IMR-90 (cell line): ENCODE measurements around the gene TNFRSF25. TPM values are rescaled to one million over a fixed set of nuclear protein-coding genes. Genes with fewer than 3 reads are reported as not detected.

Experiments used
- ATAC-seq: fragments of 200-7000 bp; cut with Tn5 transposase; 2 replicates; pipeline ENCODE4 v1.9.1; 2020; ENCODE audit warnings: low read depth, mild to moderate bottlenecking, moderate library complexity
- BruUV-seq: library from RNA; stranded (reverse); fragments of 400-500 nt; replicated peaks from 2 replicates; lab custom pipeline; 2021; lab: Mats Ljungman, UMichigan
- CTCF ChIA-PET: fragments of 300-600 bp; formaldehyde crosslinking; extraction: SDS; loops from one replicate; lab custom pipeline; 2021; ENCODE audit warnings: antibody characterized with exemption; lab: Yijun Ruan, JAX
- POLR2A ChIA-PET: fragments of 300-600 bp; sonication (Branson Sonifier 250); formaldehyde crosslinking; loops from one replicate; lab custom pipeline; 2022; ENCODE audit warnings: antibody characterized with exemption; ENCODE audit not compliant: unreplicated experiment; lab: Charles Lee
- DNase-seq: peaks from one replicate; pipeline ENCODE4 v3.0.0; 2013
- H2AFZ ChIP-seq: replicated peaks from 2 replicates; pipeline ENCODE3; 2013; ENCODE audit warnings: low read length, mild to moderate bottlenecking; ENCODE audit not compliant: poor library complexity
- H2AK5ac ChIP-seq: 2 replicates; pipeline ENCODE4 v1.6.1; 2013; ENCODE audit warnings: low read depth, low read length, inconsistent platforms
- H2AK9ac ChIP-seq: replicated peaks from 2 replicates; pipeline ENCODE3; 2013; ENCODE audit warnings: mild to moderate bottlenecking, low read depth, low read length, moderate library complexity; ENCODE audit not compliant: poor library complexity
- H2BK120ac ChIP-seq: 2 replicates; pipeline ENCODE4 v1.6.1; 2013; ENCODE audit warnings: low read depth, low read length, inconsistent platforms
- H2BK15ac ChIP-seq: 3 replicates; pipeline ENCODE4 v1.6.1; 2013; ENCODE audit warnings: low read depth, low read length, inconsistent platforms
- H2BK20ac ChIP-seq: 2 replicates; pipeline ENCODE4 v1.6.1; 2013; ENCODE audit warnings: low read depth, mild to moderate bottlenecking, inconsistent platforms, low read length, moderate library complexity
- H2BK5ac ChIP-seq: 2 replicates; pipeline ENCODE4 v1.6.1; 2013; ENCODE audit warnings: mild to moderate bottlenecking, low read depth, low read length, inconsistent platforms; ENCODE audit not compliant: poor library complexity, severe bottlenecking
- H3K14ac ChIP-seq: replicated peaks from 2 replicates; pipeline ENCODE4 v1.6.1; 2013; ENCODE audit warnings: low read depth, low read length, inconsistent platforms
- H3K18ac ChIP-seq: 2 replicates; pipeline ENCODE4 v1.6.1; 2013; ENCODE audit warnings: low read depth, low read length, control low read depth
- H3K23ac ChIP-seq: 2 replicates; pipeline ENCODE4 v1.6.1; 2013; ENCODE audit warnings: low read depth, low read length, inconsistent platforms
- H3K27ac ChIP-seq: 2 replicates; pipeline ENCODE4 v1.5.1; 2013; ENCODE audit warnings: mild to moderate bottlenecking, control low read depth, low read length; ENCODE audit not compliant: insufficient read depth
- H3K27me3 ChIP-seq: 2 replicates; pipeline ENCODE4 v1.6.1; 2013; ENCODE audit warnings: low read length; ENCODE audit not compliant: control insufficient read depth, insufficient read depth
- H3K36me3 ChIP-seq: 2 replicates; pipeline ENCODE4 v1.6.1; 2013; ENCODE audit warnings: low read length, mixed read lengths; ENCODE audit not compliant: control insufficient read depth, insufficient read depth
- H3K4ac ChIP-seq: 2 replicates; pipeline ENCODE4 v1.6.1; 2013; ENCODE audit warnings: low read depth, low read length, inconsistent platforms
- H3K4me1 ChIP-seq: 2 replicates; pipeline ENCODE4 v1.6.1; 2013; ENCODE audit warnings: low read length, mixed read lengths; ENCODE audit not compliant: control insufficient read depth, insufficient read depth
- H3K4me2 ChIP-seq: 2 replicates; pipeline ENCODE4 v1.6.1; 2013; ENCODE audit warnings: low read depth, mild to moderate bottlenecking, control low read depth, low read length, moderate library complexity
- H3K4me3 ChIP-seq: 2 replicates; pipeline ENCODE4 v1.5.1; 2013; ENCODE audit warnings: low read depth, mild to moderate bottlenecking, control low read depth, low read length, moderate library complexity; ENCODE audit not compliant: insufficient read depth
- H3K56ac ChIP-seq: 2 replicates; pipeline ENCODE4 v1.6.1; 2013; ENCODE audit warnings: low read length, inconsistent platforms; ENCODE audit not compliant: insufficient read depth; ENCODE audit errors: extremely low read depth
- H3K79me1 ChIP-seq, 2 experiments: 2 replicates each; pipeline ENCODE4 v1.6.1; 2013; ENCODE audit warnings: low read length in 2 of 2, inconsistent platforms in 1 of 2, low read depth in 1 of 2
- H3K9ac ChIP-seq: 2 replicates; pipeline ENCODE4 v1.6.1; 2013; ENCODE audit warnings: low read depth, low read length, control low read depth
- H3K9me1 ChIP-seq: 2 replicates; pipeline ENCODE4 v1.6.1; 2013; ENCODE audit warnings: low read length, inconsistent platforms; ENCODE audit not compliant: insufficient read depth
- H3K9me3 ChIP-seq: 2 replicates; pipeline ENCODE4 v1.6.1; 2013; ENCODE audit warnings: low read length; ENCODE audit not compliant: control insufficient read depth, insufficient read depth
- H4K20me1 ChIP-seq: 2 replicates; pipeline ENCODE4 v1.6.1; 2013; ENCODE audit warnings: low read length, inconsistent platforms; ENCODE audit not compliant: insufficient read depth
- H4K5ac ChIP-seq: 2 replicates; pipeline ENCODE4 v1.6.1; 2013; ENCODE audit warnings: mild to moderate bottlenecking, low read depth, low read length, control low read depth
- H4K8ac ChIP-seq, 2 experiments: 2 replicates each; pipeline ENCODE4 v1.6.1; 2013; ENCODE audit warnings: low read depth in 2 of 2, low read length in 2 of 2, control low read depth in 1 of 2, inconsistent platforms in 1 of 2
- H4K91ac ChIP-seq: 2 replicates; pipeline ENCODE4 v1.6.1; 2013; ENCODE audit warnings: low read depth, low read length, inconsistent platforms; ENCODE audit not compliant: insufficient read depth
- CHD1 ChIP-seq: IDR thresholded peaks from 2 replicates; pipeline ENCODE4 v1.6.1; 2012; ENCODE audit warnings: low read depth, low read length, improper control_type of control experiment
- CTCF ChIP-seq: conservative IDR thresholded peaks from 2 replicates; pipeline ENCODE4 v1.5.1; 2012; ENCODE audit warnings: mild to moderate bottlenecking, low read depth, low read length, improper control_type of control experiment
- RCOR1 ChIP-seq: IDR thresholded peaks from 2 replicates; pipeline ENCODE4 v1.6.1; 2012; ENCODE audit warnings: mild to moderate bottlenecking, low read length, improper control_type of control experiment; ENCODE audit not compliant: insufficient replicate concordance
- WGBS, 2 experiments: methylation state at CpG; one replicate each; pipeline versions ENCODE4 v1.1.5 to v1.1.7; 2013; ENCODE audit warnings: missing lambda C conversion rate in 2 of 2; ENCODE audit not compliant: insufficient read length in 1 of 2; ENCODE audit errors: extremely low coverage in 2 of 2; 5-methylcytosine and 5-hydroxymethylcytosine counted together
- dilution Hi-C: fragments of 300-500 bp; cut with HindIII; formaldehyde crosslinking; loops from one replicate; pipeline ENCODE4 v1.14.3; 2018; ENCODE audit warnings: low sequenced_read_pairs; ENCODE audit not compliant: unreplicated experiment
- in situ Hi-C: fragments of 300-500 bp; cut with MboI; formaldehyde crosslinking; loops from 3 replicates; pipeline ENCODE4 v1.14.3; 2019; ENCODE audit warnings: low sequenced_read_pairs, inconsistent platforms, mixed read lengths
- intact Hi-C: fragments of 100-400 bp; cut with micrococcal nuclease; formaldehyde crosslinking; loops from 2 replicates; pipeline ENCODE4 v1.10.0; 2022
- polyA plus RNA-seq, 3 experiments: library from polyadenylated mRNA; depleted of rRNA; stranded (reverse); fragments of >200 nt; gene quantifications; 2 replicates each; pipeline ENCODE4 v1.2.3, GENCODE V29; 2012; ENCODE audit warnings: low replicate concordance in 1 of 3
- total RNA-seq: library from RNA; depleted of rRNA; stranded (reverse); fragments of >200 nt; gene quantifications from 2 replicates; pipeline ENCODE4 v1.2.3, GENCODE V29; 2012

The TNFRSF25 gene
- total and polyA plus RNA-seq, 2 of the 4 experiments (the other 2 are of a cell fraction) = 1.3 to 11.2 TPM

- no peak for TF ChIP-seq RCOR1
Measured at GRCh38 chr1:6486433-6487011, 20.5 kb upstream of the TNFRSF25 start (continued).

- in situ Hi-C loops (no loop called here), intact Hi-C loops (loop anchor here (1.0 to 5.0 kb wide), 4 partner anchors 38 to 732 kb away; partner anchors contain the start of gene NOL9), dilution Hi-C loops (no loop called here)
- Histone ChIP-seq H3K18ac (no peak overlapping the region), H2AK5ac (peak overlapping the region; percentile 26; the same call in 1 of the 2 replicates), H3K27me3 (no peaks in the 10 kb centered on the region), H4K20me1 (peaks cover 6% of the 10 kb centered on the region; the same call in 1 of the 2 replicates), H4K8ac (peak overlapping the region in 1 of 2 experiments; percentile 48; a peak in 1 of 4 replicates), H3K9me3 (no peaks in the 10 kb centered on the region), H3K14ac (no peak overlapping the region; the same call in 1 of the 2 replicates), H3K4me2 (peak overlapping the region; percentile 71; the same call in 1 of the 2 replicates), H3K4me3 (peak overlapping the region; percentile 57), H3K9ac (peak overlapping the region; percentile 52; the same call in 1 of the 2 replicates), H3K56ac (no peak overlapping the region), H3K79me1 (peaks cover 3 to 16% of the 10 kb centered on the region in 2 experiments; a peak in 2 of 4 replicates), H3K36me3 (no peaks in the 10 kb centered on the region), H3K4me1 (0 out of 2 replicates have a peak, but pooled peaks cover 2% of the 10 kb centered on the region), H3K23ac (no peak overlapping the region), H4K91ac (no peak overlapping the region; the same call in 1 of the 2 replicates), H4K5ac (no peak overlapping the region; the same call in 1 of the 2 replicates), H2AFZ (peak overlapping the region; percentile 89), H3K27ac (no peak overlapping the region; the same call in 1 of the 2 replicates), H2BK20ac (no peak overlapping the region), H3K9me1 (no peaks in the 10 kb centered on the region), H3K4ac (no peak overlapping the region; the same call in 1 of the 2 replicates), H2BK120ac (no peak overlapping the region), H2AK9ac (peak overlapping the region; percentile 91), H2BK5ac (no peak overlapping the region), H2BK15ac (no peak overlapping the region)
- CTCF ChIA-PET = interaction anchor here (0.6 to 1.4 kb wide), 3 partner anchors 109 to 239 kb away, joined by 3 to 5 read pairs (median 3); no protein-coding TSS in a partner anchor
- DNase-seq (no peak), ATAC-seq (peak; percentile 14)
- 1% methylated on average over 34 of the region's 80 CpGs; no CpG with 5 or more reads in 1 of the 2 experiments for WGBS, 2 experiments
- BruUV-seq = no TSS peak
- POLR2A ChIA-PET = no interaction called here
- TF ChIP-seq CHD1 (no peak), CTCF (0 out of 2 replicates have a peak, but pooled peaks have one; percentile 8)
Measured at GRCh38 chr1:6485168-6486101, 19.5 kb upstream of the TNFRSF25 start.
